ENCODE results near the gene TEAD4. TPM values are rescaled to one million over a fixed set of nuclear protein-coding genes. Genes with fewer than 3 reads are reported as not detected.

The TEAD4 gene
- total RNA-seq, 2 donors from 2014 or later, result 12.9 to 41.5 TPM

DNA sequence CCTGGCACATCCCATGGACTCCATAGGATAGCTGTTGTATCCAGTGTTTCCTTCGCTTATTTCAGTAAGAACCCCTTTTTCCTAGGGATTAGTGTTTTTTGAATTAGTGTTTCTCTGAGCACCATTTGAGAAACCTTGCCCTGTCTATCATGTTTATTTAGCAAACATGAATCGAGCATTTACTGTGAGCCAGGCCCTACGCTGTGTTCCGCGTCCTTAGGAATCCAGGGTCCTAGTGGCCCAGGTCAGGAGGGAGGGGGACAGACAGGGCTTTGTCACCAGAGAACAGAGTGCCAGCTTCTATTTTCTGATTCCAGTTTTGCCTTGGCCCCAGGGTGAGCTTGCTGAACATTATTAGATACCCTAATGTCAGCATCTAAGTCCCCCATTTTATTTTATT lies 2.5 kb downstream of the TEAD4 start:
- Histone ChIP-seq H3K4me1 (peaks cover 0 to 52% of the 10 kb centered on the region in 2 donors), H3K9me3 (no peaks in the 10 kb centered on the region), H3K27me3 (no peaks in the 10 kb centered on the region), H3K27ac (no peak overlapping the region), H3K4me3 (no peak overlapping the region), H3K36me3 (no peaks in the 10 kb centered on the region)
- TF ChIP-seq, protein P1, sequence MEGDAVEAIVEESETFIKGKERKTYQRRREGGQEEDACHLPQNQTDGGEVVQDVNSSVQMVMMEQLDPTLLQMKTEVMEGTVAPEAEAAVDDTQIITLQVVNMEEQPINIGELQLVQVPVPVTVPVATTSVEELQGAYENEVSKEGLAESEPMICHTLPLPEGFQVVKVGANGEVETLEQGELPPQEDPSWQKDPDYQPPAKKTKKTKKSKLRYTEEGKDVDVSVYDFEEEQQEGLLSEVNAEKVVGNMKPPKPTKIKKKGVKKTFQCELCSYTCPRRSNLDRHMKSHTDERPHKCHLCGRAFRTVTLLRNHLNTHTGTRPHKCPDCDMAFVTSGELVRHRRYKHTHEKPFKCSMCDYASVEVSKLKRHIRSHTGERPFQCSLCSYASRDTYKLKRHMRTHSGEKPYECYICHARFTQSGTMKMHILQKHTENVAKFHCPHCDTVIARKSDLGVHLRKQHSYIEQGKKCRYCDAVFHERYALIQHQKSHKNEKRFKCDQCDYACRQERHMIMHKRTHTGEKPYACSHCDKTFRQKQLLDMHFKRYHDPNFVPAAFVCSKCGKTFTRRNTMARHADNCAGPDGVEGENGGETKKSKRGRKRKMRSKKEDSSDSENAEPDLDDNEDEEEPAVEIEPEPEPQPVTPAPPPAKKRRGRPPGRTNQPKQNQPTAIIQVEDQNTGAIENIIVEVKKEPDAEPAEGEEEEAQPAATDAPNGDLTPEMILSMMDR (IDR thresholded peaks at IDR 0.05), result no peak
- no peak for DNase-seq (ENCODE audit: low spot score)

DNA sequence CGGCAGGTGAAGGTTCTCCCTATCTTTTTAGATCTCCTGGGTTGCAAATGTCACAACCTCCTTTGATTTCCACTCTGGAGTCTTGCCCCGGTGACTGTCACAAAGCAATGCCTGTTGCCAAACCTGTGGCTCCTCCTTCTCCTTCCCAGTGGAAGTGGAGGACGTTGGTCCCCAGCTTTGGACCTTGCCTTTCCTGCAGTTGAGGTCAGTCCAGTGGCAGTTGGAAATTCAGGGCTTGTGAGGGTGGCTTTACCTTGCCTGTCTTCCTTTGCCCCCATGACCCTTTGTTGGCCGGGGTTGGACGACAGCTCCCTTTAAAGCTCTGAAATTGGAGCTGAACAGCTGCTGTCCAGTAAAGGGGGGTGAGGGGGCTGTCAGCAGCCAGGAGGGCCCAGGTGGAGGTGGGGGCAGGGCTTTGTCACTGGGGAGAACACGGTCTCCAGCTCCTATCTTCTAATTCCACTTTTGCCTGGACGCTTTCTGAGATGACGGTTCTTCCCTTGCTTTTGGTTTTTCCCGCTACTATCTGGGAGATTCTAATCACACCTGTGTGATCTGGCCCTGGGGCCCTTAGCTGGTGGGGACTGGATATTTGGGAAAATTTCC lies 4.1 kb downstream of the TEAD4 start:
- Histone ChIP-seq H3K9me3 (no peaks in the 10 kb centered on the region), H3K4me3 (no peak overlapping the region), H3K4me1 (peaks cover 0 to 45% of the 10 kb centered on the region in 2 donors), H3K27me3 (no peaks in the 10 kb centered on the region), H3K27ac (peak overlapping the region; percentile 22 to 61), H3K36me3 (no peaks in the 10 kb centered on the region)
- TF ChIP-seq, protein P1 (IDR thresholded peaks at IDR 0.05), result no peak
- DNase-seq (ENCODE audit: low spot score), result no peak

DNA sequence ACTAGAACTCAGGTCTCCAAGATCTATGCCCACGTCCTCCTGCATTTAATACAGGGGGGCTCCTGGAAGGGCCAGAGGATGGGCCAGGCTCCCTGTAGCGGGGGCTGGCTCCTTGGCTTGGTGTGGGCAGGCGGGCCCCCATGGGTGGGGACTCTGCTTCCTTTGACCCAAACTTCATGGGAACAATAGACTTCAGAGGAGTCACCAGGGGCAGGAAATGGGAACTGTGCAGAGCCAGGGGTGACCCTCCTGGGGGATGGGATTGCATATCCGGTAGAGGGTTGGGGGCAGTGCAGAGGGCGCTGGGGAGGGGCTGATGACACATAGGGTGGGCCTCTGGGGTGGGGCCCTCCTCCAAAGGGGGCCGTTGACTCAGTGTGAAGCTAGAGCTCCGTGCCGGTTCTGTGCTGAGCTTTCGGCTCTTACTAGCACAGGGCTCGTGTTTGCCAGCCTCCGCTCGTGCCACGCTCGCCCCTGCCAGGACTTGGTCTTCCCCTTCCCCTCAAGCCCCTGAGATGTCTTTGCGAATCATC lies 4.6 kb downstream of the TEAD4 start:
- Histone ChIP-seq H3K27ac (peak overlapping the region; percentile 22 to 69), H3K4me1 (peaks cover 0 to 41% of the 10 kb centered on the region in 2 donors), H3K4me3 (peak overlapping the region in 1 of 2 donors; percentile 27), H3K9me3 (no peaks in the 10 kb centered on the region), H3K27me3 (no peaks in the 10 kb centered on the region), H3K36me3 (no peaks in the 10 kb centered on the region)
- DNase-seq (ENCODE audit: low spot score), result no peak
- TF ChIP-seq, protein P1 (IDR thresholded peaks at IDR 0.05), result no peak

DNA sequence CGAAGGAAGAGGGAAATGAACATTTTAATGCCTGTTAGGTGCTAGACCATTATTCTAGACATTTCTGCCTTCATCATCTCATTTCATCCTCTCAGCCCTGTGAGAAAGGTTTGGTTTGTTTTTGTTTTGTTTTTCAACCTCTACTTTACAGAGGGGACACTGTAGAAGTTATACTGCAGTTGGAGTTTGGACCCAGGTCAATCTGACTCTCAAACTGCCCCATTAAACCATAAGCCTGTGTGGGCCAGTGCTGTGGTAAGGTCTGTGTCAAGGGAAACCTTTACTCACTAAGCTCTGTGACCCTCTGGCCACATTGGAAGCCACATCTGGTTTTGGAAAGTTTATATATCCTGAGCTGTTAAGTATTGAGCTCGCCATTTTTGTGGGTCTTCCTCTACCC lies 8.5 kb downstream of the TEAD4 start:
- Histone ChIP-seq H3K4me1 (peaks cover 0 to 19% of the 10 kb centered on the region in 2 donors), H3K9me3 (no peaks in the 10 kb centered on the region), H3K4me3 (no peak overlapping the region), H3K27ac (no peak overlapping the region), H3K36me3 (no peaks in the 10 kb centered on the region), H3K27me3 (no peaks in the 10 kb centered on the region)
- TF ChIP-seq, protein P1 (IDR thresholded peaks at IDR 0.05), result no peak
- no peak for DNase-seq (ENCODE audit: low spot score)

DNA sequence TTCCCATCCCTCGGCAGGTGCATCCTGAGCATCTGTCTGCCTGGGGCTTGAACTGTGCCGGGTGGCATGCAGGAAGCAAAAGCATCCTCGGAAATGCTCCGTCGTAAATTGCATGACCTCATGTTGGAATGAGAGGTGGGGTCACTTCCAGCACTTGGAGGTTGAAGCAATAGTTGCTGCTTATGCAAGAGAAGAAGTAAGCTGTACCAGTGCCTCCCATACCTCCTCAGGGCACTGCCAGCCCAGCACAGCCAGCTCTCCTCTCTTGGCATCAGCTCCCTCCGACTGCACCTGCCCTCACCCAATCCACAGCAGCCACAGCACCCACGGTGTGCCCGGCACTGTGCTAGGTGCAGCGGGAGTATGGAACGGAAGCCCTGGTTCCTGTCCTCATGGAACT lies 11.5 kb downstream of the TEAD4 start:
- no peak for DNase-seq (ENCODE audit: low spot score)
- H3K4me1 ChIP-seq, result peaks cover 0 to 10% of the 10 kb centered on the region in 2 donors
- H3K36me3 ChIP-seq, result no peaks in the 10 kb centered on the region
- no peaks in the 10 kb centered on the region for H3K9me3 ChIP-seq
- no peak overlapping the region for H3K4me3 ChIP-seq
- no peaks in the 10 kb centered on the region for H3K27me3 ChIP-seq
- TF ChIP-seq, protein P1 (IDR thresholded peaks at IDR 0.05), result no peak
- no peak overlapping the region for H3K27ac ChIP-seq

DNA sequence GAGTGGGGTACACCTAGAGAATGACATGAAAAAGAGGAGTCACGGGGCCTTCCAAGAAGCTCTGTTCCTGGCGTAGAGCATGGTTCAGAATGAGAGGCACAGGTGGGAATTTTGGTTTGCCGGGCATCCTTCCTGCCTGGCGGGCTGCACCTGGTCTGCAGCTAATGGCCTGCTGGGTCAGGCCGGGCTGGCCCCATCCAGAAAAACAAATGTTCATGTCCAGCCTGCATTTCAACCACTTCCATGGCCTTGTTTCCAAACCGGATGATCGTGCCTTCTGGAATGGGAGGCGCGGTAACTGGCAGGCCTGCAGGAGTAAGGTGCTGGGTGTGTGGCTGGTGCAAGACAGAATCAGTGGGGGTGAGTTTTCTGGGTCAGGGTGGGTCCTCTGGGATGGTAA lies 14.4 kb downstream of the TEAD4 start:
- no peaks in the 10 kb centered on the region for H3K36me3 ChIP-seq
- H3K9me3 ChIP-seq, result no peaks in the 10 kb centered on the region
- TF ChIP-seq, protein P1 (IDR thresholded peaks at IDR 0.05), result no peak
- no peak overlapping the region for H3K27ac ChIP-seq
- no peak overlapping the region for H3K4me3 ChIP-seq
- DNase-seq (ENCODE audit: low spot score), result no peak
- H3K4me1 ChIP-seq, result peaks cover 0 to 15% of the 10 kb centered on the region in 2 donors
- no peaks in the 10 kb centered on the region for H3K27me3 ChIP-seq
